Body of pancreas (tissue), 4 donors: ENCODE measurements around the gene GAP43.

ENCODE experiments used
- POLR2A ChIP-seq, 3 donors: fragments of 450-650 bp; IDR thresholded peaks; one replicate each; pipeline ENCODE4 v1.6.1; 2016; ENCODE audit warnings: antibody characterized with exemption in 3 of 3, mild to moderate bottlenecking in 2 of 3
- TF ChIP-seq, protein P1 (sequence below), 7 experiments: fragments of 450-650 bp in 4 of 7; fragments of 200-600 bp in 3 of 7; sonication (generic) in 3 of 7; IDR thresholded peaks; one replicate each; pipeline ENCODE4 v1.5.1; 2016 to 2019; ENCODE audit warnings: antibody characterized with exemption in 7 of 7

DNA sequence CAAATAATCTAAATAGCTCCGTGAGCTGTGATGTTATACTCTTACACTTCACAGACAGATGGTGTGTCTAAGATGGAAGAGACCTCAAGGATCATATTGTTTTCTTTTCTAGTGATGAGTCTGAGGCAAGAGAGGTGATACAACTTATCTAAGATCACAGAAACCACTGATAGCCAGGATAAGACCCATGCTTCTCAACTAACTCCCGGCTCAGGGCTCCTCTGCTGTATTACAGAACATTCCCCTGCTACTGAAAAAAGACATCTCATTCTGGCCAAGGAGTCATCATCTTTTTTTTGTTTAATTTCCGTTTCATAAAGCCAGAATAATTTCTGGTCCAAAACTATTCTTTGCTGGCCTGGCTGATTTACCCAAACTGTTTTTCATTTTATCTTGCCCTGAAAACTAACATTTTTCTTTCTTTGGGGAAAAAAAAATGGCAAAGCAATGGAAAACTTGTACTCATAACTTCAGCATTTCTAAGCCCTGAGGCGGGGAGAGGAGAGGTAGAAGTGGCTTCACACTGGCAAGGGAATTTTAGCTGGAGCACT is 46.9 kb upstream of the GAP43 start:
- TF ChIP-seq, protein P1, sequence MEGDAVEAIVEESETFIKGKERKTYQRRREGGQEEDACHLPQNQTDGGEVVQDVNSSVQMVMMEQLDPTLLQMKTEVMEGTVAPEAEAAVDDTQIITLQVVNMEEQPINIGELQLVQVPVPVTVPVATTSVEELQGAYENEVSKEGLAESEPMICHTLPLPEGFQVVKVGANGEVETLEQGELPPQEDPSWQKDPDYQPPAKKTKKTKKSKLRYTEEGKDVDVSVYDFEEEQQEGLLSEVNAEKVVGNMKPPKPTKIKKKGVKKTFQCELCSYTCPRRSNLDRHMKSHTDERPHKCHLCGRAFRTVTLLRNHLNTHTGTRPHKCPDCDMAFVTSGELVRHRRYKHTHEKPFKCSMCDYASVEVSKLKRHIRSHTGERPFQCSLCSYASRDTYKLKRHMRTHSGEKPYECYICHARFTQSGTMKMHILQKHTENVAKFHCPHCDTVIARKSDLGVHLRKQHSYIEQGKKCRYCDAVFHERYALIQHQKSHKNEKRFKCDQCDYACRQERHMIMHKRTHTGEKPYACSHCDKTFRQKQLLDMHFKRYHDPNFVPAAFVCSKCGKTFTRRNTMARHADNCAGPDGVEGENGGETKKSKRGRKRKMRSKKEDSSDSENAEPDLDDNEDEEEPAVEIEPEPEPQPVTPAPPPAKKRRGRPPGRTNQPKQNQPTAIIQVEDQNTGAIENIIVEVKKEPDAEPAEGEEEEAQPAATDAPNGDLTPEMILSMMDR (IDR thresholded peaks at IDR 0.05) = no peak
- no peak for TF ChIP-seq POLR2A (IDR thresholded peaks at IDR 0.05)
